WI38 (cell line): ENCODE data around the gene MGAT2.

Experiments used
- H3K4me3 ChIP-seq: 2 replicates; pipeline ENCODE4 v1.5.1; 2011; ENCODE audit warnings: low read depth, mild to moderate bottlenecking, control low read depth, low read length
- CTCF ChIP-seq: IDR thresholded peaks from 2 replicates; pipeline ENCODE4 v1.5.1; 2012; ENCODE audit warnings: low read depth, mild to moderate bottlenecking, control low read depth, low read length

MGAT2 gene

DNA sequence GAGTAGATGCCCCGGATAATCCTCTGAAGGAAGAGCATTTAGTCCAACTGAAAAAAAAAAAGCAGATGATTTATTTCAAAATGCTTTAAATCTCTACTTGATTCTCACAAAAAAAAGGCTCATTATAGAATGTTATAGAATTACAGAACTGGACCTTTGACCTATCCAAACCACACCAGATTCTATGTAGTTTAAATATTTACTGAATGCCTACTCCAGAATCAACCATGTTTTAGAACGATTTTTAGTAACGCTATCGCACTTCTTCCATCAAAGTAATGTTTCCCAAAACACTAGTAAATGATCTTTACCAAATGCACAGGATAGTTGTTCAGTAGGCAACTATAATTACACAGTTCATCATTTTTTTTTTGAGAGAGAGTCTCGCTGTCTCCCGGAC is 37.0 kb upstream of the MGAT2 start:
- H3K4me3 ChIP-seq = peak overlapping the region; percentile 77

DNA sequence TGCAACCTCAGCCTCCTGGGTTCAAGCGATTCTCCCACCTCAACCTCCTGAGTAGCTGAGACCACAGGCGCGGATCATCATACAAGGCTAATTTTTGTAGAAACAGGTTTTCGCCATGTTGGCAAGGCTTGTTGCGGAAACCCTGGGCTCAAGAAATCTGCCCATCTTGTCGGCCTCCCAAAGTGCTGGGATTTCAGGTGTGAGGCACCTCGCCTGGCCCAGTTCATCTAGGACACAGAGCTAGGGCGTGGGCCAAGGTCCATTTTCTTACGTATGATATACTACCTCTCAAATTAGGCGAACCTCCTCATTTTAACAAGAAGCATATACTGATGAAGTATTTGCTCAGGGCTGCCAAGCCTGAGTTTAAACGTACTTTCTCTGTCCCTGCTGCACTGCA is 36.5 kb upstream of the MGAT2 start:
- no peak for TF ChIP-seq CTCF
- H3K4me3 ChIP-seq = peak overlapping the region; percentile 77

More for the DNA sequence above, 37.0 kb upstream of the MGAT2 start:
- no peak for TF ChIP-seq CTCF

DNA sequence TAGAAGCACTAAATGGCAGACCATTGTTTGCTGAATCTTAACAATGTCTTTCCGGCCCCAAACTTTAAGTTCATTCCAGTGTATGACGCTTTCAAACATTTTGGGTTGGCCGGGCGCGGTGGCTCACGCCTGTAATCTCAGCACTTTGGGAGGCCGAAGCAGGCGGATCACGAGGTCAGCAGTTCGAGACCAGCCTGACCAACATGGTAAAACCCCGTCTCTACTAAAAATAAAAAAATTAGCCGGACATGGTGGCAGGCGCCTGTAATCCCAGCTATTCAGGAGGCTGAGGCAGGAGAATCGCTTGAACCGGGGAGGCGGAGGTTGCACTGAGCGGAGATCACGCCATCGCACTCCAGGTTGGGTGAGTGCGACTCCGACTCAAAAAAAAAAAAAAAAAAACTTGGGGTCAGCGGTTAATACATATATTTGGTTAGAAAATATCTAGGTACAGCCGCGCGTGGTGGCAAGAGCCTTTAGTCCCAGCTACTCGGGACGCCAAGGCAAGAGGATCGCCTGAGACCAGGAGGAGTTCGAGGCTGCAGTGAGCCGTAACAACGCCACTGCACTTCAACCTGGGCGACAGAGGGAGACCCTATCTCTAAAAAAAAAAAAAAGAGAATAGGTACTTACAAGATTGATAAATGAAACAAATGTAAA is 35.5 kb upstream of the MGAT2 start:
- H3K4me3 ChIP-seq = peak overlapping the region; percentile 77

GRCh38 chr14:49585803-49586672 is 34.6 kb upstream of the MGAT2 start, which contains the start of gene RPS29:
RPS29 (minus strand) TSS chr14:49586380; CDS start chr14:49586346, 34 bp downstream.
- no peak for TF ChIP-seq CTCF
- H3K4me3 ChIP-seq = peak within 1 kb of the TSS; percentile 77

- H3K4me3 ChIP-seq = peak overlapping the region; percentile 34
- TF ChIP-seq CTCF = peak; percentile 42; the same call in 1 of the 2 replicates
Observed at GRCh38 chr14:49586673-49587460, 33.7 kb upstream of the MGAT2 start.

DNA sequence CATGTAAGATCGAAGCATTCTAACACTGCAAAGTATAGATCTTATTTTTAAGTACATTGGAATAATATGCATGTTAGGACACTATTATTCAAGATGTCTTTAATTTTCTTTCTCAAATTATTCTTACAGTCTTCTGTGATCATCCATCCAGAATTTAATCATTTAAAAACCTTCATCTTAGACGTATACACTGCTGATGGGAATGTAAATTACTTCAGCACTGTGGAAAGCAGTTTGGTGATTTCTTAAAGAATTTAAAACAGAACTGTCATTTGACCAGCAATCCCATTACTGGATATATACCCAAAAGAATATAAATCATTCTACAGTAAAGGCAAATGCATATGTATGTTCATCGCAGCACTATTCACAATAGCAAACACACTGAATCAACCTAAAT is 31.2 kb upstream of the MGAT2 start:
- no peak for TF ChIP-seq CTCF
- H3K4me3 ChIP-seq = no peak overlapping the region

- no peak overlapping the region for H3K4me3 ChIP-seq
- TF ChIP-seq CTCF = no peak
Observed at GRCh38 chr14:49593016-49593415, 27.6 kb upstream of the MGAT2 start.
